ENCODE data around the gene MPIG6B. TPM values are rescaled to one million over a fixed set of nuclear protein-coding genes. Genes with fewer than 3 reads are reported as not detected.

MPIG6B gene
- total RNA-seq, 6 donors from 2014 or later = 0.30 to 4.1 (median 1.2) TPM; not detected in 1

DNA sequence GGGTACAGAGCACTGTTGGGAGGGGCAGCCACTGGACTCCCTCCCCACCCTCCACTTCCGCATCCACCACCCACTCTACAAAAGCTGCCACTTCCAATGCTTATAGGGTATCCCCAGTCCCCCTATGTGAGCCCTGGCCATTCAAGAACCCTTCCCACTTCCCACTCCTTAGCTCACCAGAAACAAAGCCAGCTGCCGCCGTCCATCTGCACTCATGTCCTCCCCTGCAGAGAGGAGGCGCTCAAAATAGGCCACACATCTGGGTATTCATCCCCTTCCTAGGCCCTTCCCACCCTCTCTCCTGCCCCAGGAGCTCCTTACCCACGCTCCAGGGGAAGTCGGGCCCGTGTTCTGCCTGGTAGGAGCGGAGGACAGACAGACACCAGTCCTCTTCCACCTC lies 35.9 kb upstream of the MPIG6B start:
- no peak for TF ChIP-seq POLR2AphosphoS5 (IDR thresholded peaks at IDR 0.05)
- TF ChIP-seq EP300 (IDR thresholded peaks at IDR 0.05) = no peak
- TF ChIP-seq, protein P1, sequence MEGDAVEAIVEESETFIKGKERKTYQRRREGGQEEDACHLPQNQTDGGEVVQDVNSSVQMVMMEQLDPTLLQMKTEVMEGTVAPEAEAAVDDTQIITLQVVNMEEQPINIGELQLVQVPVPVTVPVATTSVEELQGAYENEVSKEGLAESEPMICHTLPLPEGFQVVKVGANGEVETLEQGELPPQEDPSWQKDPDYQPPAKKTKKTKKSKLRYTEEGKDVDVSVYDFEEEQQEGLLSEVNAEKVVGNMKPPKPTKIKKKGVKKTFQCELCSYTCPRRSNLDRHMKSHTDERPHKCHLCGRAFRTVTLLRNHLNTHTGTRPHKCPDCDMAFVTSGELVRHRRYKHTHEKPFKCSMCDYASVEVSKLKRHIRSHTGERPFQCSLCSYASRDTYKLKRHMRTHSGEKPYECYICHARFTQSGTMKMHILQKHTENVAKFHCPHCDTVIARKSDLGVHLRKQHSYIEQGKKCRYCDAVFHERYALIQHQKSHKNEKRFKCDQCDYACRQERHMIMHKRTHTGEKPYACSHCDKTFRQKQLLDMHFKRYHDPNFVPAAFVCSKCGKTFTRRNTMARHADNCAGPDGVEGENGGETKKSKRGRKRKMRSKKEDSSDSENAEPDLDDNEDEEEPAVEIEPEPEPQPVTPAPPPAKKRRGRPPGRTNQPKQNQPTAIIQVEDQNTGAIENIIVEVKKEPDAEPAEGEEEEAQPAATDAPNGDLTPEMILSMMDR (IDR thresholded peaks at IDR 0.05) = no peak
- peaks cover 12 to 78% (median 59%) of the 10 kb centered on the region in 4 donors for H3K36me3 ChIP-seq
- DNase-seq = no peak
- H3K4me3 ChIP-seq = no peak overlapping the region
- H3K9me3 ChIP-seq = no peaks in the 10 kb centered on the region
- ATAC-seq (ENCODE audit: low FRiP score in 2 of 2) = no peak
- no peaks in the 10 kb centered on the region for H3K27me3 ChIP-seq
- no peaks in the 10 kb centered on the region for H3K4me1 ChIP-seq
- 88 to 93% methylated on average over 8 of the region's 8 CpGs for WGBS, 2 donors
- H3K27ac ChIP-seq = no peak overlapping the region

DNA sequence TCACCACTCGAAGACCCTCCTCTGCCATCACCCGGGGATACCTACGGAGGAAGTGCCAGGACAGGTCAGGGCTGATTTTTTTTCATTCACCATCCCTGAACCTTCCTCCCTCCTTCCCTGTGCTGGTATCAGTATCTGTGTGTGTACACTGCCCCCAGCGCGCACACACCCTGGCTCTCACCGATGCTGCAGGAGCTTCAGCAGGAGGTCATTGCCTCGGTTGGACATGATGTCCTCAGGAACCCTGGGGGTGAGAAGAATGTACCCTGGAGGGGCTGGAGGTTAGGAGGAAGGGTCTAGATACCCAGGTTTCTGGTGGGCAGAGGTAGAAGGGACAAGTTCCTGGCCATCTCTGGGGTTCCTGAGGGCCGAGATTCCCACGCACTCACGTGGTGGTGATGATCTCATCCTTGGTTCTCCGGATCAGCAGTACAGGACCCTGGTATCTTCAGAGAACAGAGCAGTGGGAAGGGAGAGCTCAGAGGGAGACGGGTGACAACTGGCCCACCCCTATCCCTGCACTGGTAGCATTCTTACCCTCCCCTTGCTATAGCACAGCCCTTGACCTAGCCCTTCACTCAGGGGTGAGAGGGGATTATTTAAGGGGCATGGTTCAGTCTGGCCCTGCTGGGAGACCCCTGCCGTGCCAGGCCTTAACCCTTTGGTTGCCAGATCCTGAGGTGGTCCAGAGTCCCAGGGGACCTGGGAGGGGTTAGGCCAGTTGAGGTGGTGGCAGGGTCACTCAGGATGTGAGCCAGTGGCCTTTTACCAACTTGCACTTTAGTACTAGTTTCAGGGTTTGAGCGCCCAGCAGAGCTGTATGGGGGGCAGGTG lies 35.1 kb upstream of the MPIG6B start:
- 85 to 87% methylated on average over 13 to 14 of the region's 14 CpGs for WGBS, 2 donors
- Histone ChIP-seq H3K36me3 (peaks cover 15 to 86% (median 66%) of the 10 kb centered on the region in 4 donors), H3K27ac (no peak overlapping the region), H3K4me3 (no peak overlapping the region), H3K4me1 (no peaks in the 10 kb centered on the region), H3K9me3 (no peaks in the 10 kb centered on the region), H3K27me3 (no peaks in the 10 kb centered on the region)
- ATAC-seq (ENCODE audit: low FRiP score in 2 of 2) (no peak), DNase-seq (no peak)
- TF ChIP-seq EP300 (IDR thresholded peaks at IDR 0.05) = no peak
- TF ChIP-seq, protein P1 (IDR thresholded peaks at IDR 0.05) = no peak
- no peak for TF ChIP-seq POLR2AphosphoS5 (IDR thresholded peaks at IDR 0.05)
- TF ChIP-seq POLR2A (IDR thresholded peaks at IDR 0.05) = no peak

DNA sequence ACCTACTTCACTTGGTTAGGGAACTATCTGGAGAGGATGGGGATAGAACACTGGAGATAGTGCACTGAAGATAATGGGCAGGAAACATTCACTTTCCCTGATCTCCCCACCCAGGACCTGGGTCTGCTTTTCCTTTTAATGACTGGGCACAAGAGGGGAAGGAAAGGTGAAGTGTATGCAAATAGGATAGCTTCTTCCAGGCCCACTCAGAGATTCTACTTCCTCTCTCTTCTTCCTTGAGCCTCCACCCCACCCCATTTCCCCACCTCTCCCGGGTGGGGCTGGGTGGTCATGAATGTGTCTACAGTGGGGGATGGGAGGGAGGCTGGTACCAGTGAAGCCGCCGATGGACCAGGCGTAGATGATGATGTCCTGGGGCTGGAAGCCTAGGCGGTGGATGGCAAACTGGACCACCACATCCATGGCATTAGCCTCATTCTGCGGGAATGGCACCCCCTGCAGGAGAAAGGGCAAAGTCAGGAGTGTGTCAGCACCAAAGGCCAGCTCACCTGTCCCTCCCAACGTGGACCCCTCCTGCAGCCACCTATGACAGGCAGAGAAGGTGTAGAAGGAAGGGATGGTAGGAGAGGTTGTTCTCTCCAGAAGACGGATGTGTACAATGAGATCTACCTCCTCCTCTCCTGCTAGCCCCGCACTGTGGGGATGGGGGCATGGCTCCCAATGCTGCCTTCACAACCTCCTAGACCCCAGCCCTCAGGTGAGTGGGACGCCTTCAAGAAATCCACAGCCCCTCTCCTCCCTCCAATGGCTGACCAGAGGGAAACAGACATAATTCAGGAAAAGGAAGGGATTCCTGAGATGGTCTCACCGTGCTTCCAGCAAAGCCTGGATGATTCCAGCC lies 33.7 kb upstream of the MPIG6B start:
- Histone ChIP-seq H3K27me3 (no peaks in the 10 kb centered on the region), H3K36me3 (peaks cover 17 to 94% (median 75%) of the 10 kb centered on the region in 4 donors), H3K4me1 (no peaks in the 10 kb centered on the region), H3K9me3 (no peaks in the 10 kb centered on the region), H3K27ac (no peak overlapping the region), H3K4me3 (no peak overlapping the region)
- no peak for TF ChIP-seq POLR2A (IDR thresholded peaks at IDR 0.05)
- no peak for TF ChIP-seq EP300 (IDR thresholded peaks at IDR 0.05)
- no peak for TF ChIP-seq POLR2AphosphoS5 (IDR thresholded peaks at IDR 0.05)
- TF ChIP-seq, protein P1 (IDR thresholded peaks at IDR 0.05) = peak in 2 of 6 experiments; percentile 9 to 11
- DNase-seq (no peak), ATAC-seq (ENCODE audit: low FRiP score in 2 of 2) (no peak)
- 66 to 75% methylated on average over 7 to 11 of the region's 11 CpGs for WGBS, 2 donors

DNA sequence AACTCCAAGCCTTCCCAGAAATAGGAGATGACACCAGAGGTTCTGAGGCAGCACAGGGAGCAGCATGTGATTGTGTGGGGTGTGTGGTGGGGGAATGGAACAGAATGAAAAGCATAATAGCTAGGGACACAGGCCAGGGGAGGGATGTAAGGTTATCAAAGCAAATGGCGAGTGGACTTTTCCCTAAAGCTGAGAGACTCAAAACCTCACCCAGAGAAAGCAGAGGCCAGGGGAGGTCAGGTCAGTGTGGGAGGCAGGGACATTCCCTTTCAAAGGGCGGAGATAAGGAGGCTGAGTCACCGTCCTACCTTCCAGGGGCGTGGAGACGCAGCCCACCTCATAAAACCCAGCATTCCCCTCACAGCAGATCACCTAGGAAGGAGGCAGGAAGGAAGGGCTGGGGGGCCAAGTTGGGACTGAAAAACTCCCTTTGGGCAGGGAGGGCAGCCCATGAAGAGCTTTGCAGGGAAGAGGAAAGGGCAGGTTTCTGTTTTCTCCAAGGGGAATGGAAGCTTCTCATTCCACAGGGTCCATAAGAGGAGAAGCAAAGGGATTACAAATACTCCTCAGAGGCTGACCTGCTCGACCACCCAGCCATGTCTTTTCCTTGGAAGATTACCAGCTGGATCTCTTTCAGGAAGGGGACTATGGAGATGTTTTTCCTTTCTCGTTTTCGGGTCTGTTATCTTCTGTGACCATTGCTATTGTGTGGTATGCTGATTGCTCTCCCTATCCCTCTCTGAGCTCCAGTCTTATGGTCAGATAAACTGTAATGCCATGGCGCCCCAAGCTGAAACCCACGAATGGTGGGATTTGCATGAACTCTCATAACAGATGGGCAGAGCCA lies 32.7 kb upstream of the MPIG6B start:
- DNase-seq = no peak
- Histone ChIP-seq H3K9me3 (no peaks in the 10 kb centered on the region), H3K27ac (peak overlapping the region in 1 of 4 donors; percentile 10), H3K4me3 (no peak overlapping the region), H3K27me3 (no peaks in the 10 kb centered on the region), H3K36me3 (peaks cover 21 to 99% (median 84%) of the 10 kb centered on the region in 4 donors), H3K4me1 (no peaks in the 10 kb centered on the region)
- ATAC-seq (ENCODE audit: low FRiP score in 2 of 2) = no peak
- 73 to 76% methylated on average over 10 of the region's 10 CpGs for WGBS, 2 donors
- TF ChIP-seq POLR2AphosphoS5 (IDR thresholded peaks at IDR 0.05) (no peak), EP300 (IDR thresholded peaks at IDR 0.05) (no peak), POLR2A (IDR thresholded peaks at IDR 0.05) (no peak)
- TF ChIP-seq, protein P1 (IDR thresholded peaks at IDR 0.05) = no peak

Data from upper lobe of left lung (tissue), 6 donors.